ENCODE data around the gene SPATA32. TPM values are rescaled to one million over a fixed set of nuclear protein-coding genes. Genes with fewer than 3 reads are reported as not detected.
"Not testable (repeated sequence)": the region's sequence is repeated elsewhere in the genome, so short reads cannot be mapped to it uniquely, and the experiment has no call there.

Gene SPATA32
- total RNA-seq, 2 donors from 2014 or later = 1.0 TPM; not detected in 1

- no peaks in the 10 kb centered on the region for H3K36me3 ChIP-seq (replicated peaks in 1 of 2; ENCODE audit: insufficient read depth in 1 of 2, low read depth in 2 of 2)
- no peak overlapping the region for H3K27ac ChIP-seq
- intact Hi-C loops (cut with DNase I) = no loop called here
- peaks cover 8% of the 10 kb centered on the region for H3K4me1 ChIP-seq
- no peaks in the 10 kb centered on the region for H3K27me3 ChIP-seq
- no peaks in the 10 kb centered on the region for H3K9me3 ChIP-seq
- no peak for ATAC-seq
- no peak for DNase-seq
- TF ChIP-seq CTCF (IDR thresholded peaks at IDR 0.05) (no peak), POLR2A (IDR thresholded peaks at IDR 0.05) (no peak)
- 82 to 86% methylated on average over 16 of the region's 16 CpGs for WGBS, 2 donors
- H3K4me3 ChIP-seq = no peak overlapping the region
Measured at GRCh38 chr17:45257115-45257514, 4.8 kb downstream of the SPATA32 start.

GRCh38 chr17:45256114-45256966 is 5.6 kb downstream of the SPATA32 start:
- no peak overlapping the region for H3K27ac ChIP-seq
- intact Hi-C loops (cut with DNase I) = no loop called here
- DNase-seq (no peak), ATAC-seq (no peak)
- H3K9me3 ChIP-seq = no peaks in the 10 kb centered on the region
- H3K4me1 ChIP-seq = no peaks in the 10 kb centered on the region
- H3K27me3 ChIP-seq = no peaks in the 10 kb centered on the region
- no peaks in the 10 kb centered on the region for H3K36me3 ChIP-seq (replicated peaks in 1 of 2; ENCODE audit: insufficient read depth in 1 of 2, low read depth in 2 of 2)
- 83 to 84% methylated on average over 12 to 13 of the region's 14 CpGs for WGBS, 2 donors
- TF ChIP-seq CTCF (IDR thresholded peaks at IDR 0.05) = no peak
- TF ChIP-seq POLR2A (IDR thresholded peaks at IDR 0.05) = no peak
- H3K4me3 ChIP-seq = no peak overlapping the region

GRCh38 chr17:45255358-45255757 is 6.5 kb downstream of the SPATA32 start:
- no peaks in the 10 kb centered on the region for H3K4me1 ChIP-seq
- intact Hi-C loops (cut with DNase I) = no loop called here
- TF ChIP-seq CTCF (IDR thresholded peaks at IDR 0.05) (no peak), POLR2A (IDR thresholded peaks at IDR 0.05) (no peak)
- 86 to 95% methylated on average over 6 to 8 of the region's 8 CpGs for WGBS, 2 donors
- no peak for ATAC-seq
- H3K27me3 ChIP-seq = no peaks in the 10 kb centered on the region
- no peak overlapping the region for H3K27ac ChIP-seq
- no peak overlapping the region for H3K4me3 ChIP-seq
- H3K36me3 ChIP-seq (replicated peaks in 1 of 2; ENCODE audit: insufficient read depth in 1 of 2, low read depth in 2 of 2) = no peaks in the 10 kb centered on the region
- no peaks in the 10 kb centered on the region for H3K9me3 ChIP-seq
- DNase-seq = no peak

- ATAC-seq (no peak), DNase-seq (no peak)
- Histone ChIP-seq H3K36me3 (replicated peaks in 1 of 2; ENCODE audit: insufficient read depth in 1 of 2, low read depth in 2 of 2) (no peaks in the 10 kb centered on the region), H3K4me1 (peaks cover 7% of the 10 kb centered on the region), H3K9me3 (no peaks in the 10 kb centered on the region), H3K27me3 (no peaks in the 10 kb centered on the region), H3K4me3 (no peak overlapping the region), H3K27ac (no peak overlapping the region)
- TF ChIP-seq CTCF (IDR thresholded peaks at IDR 0.05) (no peak), POLR2A (IDR thresholded peaks at IDR 0.05) (no peak)
- 92 to 95% methylated on average over 3 to 4 of the region's 4 CpGs for WGBS, 2 donors
- intact Hi-C loops (cut with DNase I) = no loop called here
Measured at GRCh38 chr17:45253879-45254278, 8.0 kb downstream of the SPATA32 start.

- intact Hi-C loops (cut with DNase I); H3K27me3 ChIP-seq; ATAC-seq; DNase-seq; H3K27ac ChIP-seq; H3K4me3 ChIP-seq; H3K9me3 ChIP-seq; H3K36me3 ChIP-seq (replicated peaks in 1 of 2; ENCODE audit: insufficient read depth in 1 of 2, low read depth in 2 of 2): not testable (repeated sequence)
- H3K4me1 ChIP-seq = peaks cover 13% of the 10 kb centered on the region
- WGBS, 2 donors = 83 to 94% methylated on average over 7 of the region's 7 CpGs
Measured at GRCh38 chr17:45253237-45253636, 8.7 kb downstream of the SPATA32 start.

All from body of pancreas (tissue), 4 donors.